ENCODE data around the gene KRT2.

The KRT2 gene

DNA sequence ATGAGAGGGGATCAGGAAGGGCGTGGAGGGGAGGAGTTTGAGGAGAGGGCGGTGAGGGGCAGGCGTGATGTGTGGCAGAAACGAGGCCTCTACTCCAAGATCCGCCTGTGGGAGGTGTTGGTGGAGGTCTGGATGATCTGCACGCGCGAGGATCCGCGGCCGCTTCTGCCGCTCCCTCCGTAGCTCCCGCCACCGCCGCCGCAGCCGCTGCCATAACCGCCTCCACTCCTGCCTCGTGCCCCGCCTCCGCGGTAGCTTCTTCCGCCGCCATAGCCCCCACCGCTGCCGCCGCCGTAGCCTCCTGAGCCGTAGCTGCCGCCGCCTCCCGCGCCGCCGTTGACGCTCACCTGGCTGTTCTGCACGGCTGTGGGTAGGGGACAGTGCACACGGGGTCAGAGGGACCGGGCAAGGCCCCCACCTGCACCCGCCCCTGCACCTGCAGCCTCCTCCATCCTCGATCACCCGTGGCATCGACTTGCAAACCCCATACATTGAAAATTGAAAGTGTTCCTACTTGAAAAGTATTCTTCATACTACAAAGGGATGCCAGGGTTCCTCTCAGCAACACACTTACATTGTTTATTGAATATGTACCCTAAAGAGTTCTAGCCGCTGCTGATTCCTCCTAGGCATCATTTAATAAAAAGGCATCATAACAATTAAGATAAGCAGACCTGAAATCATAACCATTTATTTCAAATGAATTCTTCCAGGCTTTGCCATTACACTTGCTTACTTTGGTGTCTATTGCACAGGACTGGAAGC is 39.2 kb upstream of the KRT2 start (continued):
- TF ChIP-seq, protein P1, sequence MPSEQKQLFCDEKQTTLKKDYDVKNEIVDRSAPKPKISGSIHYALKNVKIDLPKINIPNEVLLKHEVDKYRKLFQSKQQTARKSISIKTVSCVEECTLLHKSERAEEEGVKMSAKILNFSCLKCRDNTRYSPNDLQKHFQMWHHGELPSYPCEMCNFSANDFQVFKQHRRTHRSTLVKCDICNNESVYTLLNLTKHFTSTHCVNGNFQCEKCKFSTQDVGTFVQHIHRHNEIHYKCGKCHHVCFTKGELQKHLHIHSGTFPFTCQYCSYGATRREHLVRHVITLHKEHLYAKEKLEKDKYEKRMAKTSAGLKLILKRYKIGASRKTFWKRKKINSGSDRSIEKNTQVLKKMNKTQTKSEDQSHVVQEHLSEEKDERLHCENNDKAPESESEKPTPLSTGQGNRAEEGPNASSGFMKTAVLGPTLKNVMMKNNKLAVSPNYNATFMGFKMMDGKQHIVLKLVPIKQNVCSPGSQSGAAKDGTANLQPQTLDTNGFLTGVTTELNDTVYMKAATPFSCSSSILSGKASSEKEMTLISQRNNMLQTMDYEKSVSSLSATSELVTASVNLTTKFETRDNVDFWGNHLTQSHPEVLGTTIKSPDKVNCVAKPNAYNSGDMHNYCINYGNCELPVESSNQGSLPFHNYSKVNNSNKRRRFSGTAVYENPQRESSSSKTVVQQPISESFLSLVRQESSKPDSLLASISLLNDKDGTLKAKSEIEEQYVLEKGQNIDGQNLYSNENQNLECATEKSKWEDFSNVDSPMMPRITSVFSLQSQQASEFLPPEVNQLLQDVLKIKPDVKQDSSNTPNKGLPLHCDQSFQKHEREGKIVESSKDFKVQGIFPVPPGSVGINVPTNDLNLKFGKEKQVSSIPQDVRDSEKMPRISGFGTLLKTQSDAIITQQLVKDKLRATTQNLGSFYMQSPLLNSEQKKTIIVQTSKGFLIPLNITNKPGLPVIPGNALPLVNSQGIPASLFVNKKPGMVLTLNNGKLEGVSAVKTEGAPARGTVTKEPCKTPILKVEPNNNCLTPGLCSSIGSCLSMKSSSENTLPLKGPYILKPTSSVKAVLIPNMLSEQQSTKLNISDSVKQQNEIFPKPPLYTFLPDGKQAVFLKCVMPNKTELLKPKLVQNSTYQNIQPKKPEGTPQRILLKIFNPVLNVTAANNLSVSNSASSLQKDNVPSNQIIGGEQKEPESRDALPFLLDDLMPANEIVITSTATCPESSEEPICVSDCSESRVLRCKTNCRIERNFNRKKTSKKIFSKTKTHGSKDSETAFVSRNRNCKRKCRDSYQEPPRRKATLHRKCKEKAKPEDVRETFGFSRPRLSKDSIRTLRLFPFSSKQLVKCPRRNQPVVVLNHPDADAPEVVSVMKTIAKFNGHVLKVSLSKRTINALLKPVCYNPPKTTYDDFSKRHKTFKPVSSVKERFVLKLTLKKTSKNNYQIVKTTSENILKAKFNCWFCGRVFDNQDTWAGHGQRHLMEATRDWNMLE (tag by site-specific recombination; conservative IDR thresholded peaks at IDR 0.05; ENCODE audit: low read depth): no peak
- TF ChIP-seq, protein P2, sequence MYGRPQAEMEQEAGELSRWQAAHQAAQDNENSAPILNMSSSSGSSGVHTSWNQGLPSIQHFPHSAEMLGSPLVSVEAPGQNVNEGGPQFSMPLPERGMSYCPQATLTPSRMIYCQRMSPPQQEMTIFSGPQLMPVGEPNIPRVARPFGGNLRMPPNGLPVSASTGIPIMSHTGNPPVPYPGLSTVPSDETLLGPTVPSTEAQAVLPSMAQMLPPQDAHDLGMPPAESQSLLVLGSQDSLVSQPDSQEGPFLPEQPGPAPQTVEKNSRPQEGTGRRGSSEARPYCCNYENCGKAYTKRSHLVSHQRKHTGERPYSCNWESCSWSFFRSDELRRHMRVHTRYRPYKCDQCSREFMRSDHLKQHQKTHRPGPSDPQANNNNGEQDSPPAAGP (tag by site-specific recombination; IDR thresholded peaks at IDR 0.05): 0 out of 2 replicates have a peak, but pooled peaks have one; percentile 27
- no peak for TF ChIP-seq ZFP3 (tag by site-specific recombination; IDR thresholded peaks at IDR 0.05; ENCODE audit: low read depth)
- peak; percentile 92 for TF ChIP-seq EGR2 (tag by site-specific recombination; IDR thresholded peaks at IDR 0.05; ENCODE audit: low read depth)
- peak; percentile 72; the same call in 1 of the 2 replicates for TF ChIP-seq YY1 (tag by site-specific recombination; IDR thresholded peaks at IDR 0.05)
- TF ChIP-seq KLF7 (tag by site-specific recombination; IDR thresholded peaks at IDR 0.05; ENCODE audit: borderline replicate concordance): no peak
- peak; percentile 86 for TF ChIP-seq ZNF341 (tag by site-specific recombination; IDR thresholded peaks at IDR 0.05; ENCODE audit: low read depth)
- peak; percentile 72 for TF ChIP-seq YY2 (tag by site-specific recombination; IDR thresholded peaks at IDR 0.05)
- no peak for TF ChIP-seq ZNF701 (tag by site-specific recombination; IDR thresholded peaks at IDR 0.05)
- no peak for TF ChIP-seq ZNF626 (tag by site-specific recombination; IDR thresholded peaks at IDR 0.05)
- TF ChIP-seq PBX3 (CRISPR knock-in tag; IDR thresholded peaks at IDR 0.05): no peak
- TF ChIP-seq ZNF155 (tag by site-specific recombination; IDR thresholded peaks at IDR 0.05): no peak
- TF ChIP-seq, protein P3, sequence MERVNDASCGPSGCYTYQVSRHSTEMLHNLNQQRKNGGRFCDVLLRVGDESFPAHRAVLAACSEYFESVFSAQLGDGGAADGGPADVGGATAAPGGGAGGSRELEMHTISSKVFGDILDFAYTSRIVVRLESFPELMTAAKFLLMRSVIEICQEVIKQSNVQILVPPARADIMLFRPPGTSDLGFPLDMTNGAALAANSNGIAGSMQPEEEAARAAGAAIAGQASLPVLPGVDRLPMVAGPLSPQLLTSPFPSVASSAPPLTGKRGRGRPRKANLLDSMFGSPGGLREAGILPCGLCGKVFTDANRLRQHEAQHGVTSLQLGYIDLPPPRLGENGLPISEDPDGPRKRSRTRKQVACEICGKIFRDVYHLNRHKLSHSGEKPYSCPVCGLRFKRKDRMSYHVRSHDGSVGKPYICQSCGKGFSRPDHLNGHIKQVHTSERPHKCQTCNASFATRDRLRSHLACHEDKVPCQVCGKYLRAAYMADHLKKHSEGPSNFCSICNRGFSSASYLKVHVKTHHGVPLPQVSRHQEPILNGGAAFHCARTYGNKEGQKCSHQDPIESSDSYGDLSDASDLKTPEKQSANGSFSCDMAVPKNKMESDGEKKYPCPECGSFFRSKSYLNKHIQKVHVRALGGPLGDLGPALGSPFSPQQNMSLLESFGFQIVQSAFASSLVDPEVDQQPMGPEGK (tag by site-specific recombination; IDR thresholded peaks at IDR 0.05): peak; percentile 36; the same call in 1 of the 2 replicates
- TF ChIP-seq SP3 (tag by site-specific recombination; IDR thresholded peaks at IDR 0.05): peak; percentile 76
- TF ChIP-seq ZNF335 (tag by site-specific recombination; conservative IDR thresholded peaks at IDR 0.05): 0 out of 2 replicates have a peak, but pooled peaks have one; percentile 18
- peak; percentile 76; the same call in 1 of the 2 replicates for TF ChIP-seq ZNF610 (tag by site-specific recombination; IDR thresholded peaks at IDR 0.05; ENCODE audit: borderline replicate concordance)
- no peak for TF ChIP-seq ZNF221 (tag by site-specific recombination; IDR thresholded peaks at IDR 0.05; ENCODE audit: borderline replicate concordance)
- peak; percentile 43; the same call in 1 of the 2 replicates for TF ChIP-seq ZBTB17 (tag by site-specific recombination; IDR thresholded peaks at IDR 0.05)
- TF ChIP-seq GLIS2 (tag by site-specific recombination; IDR thresholded peaks at IDR 0.05): peak; percentile 49; the same call in 1 of the 2 replicates
